H9 (cell line): ENCODE results near the gene UVRAG. TPM values are rescaled to one million over a fixed set of nuclear protein-coding genes. Genes with fewer than 3 reads are reported as not detected.

Experiments used
- DNase-seq: peaks from one replicate; pipeline ENCODE4 v3.0.0-alpha.2; 2017
- H2AFZ ChIP-seq: one replicate; pipeline ENCODE4 v1.6.1; 2013; ENCODE audit warnings: mild to moderate bottlenecking, low read length, control low read depth, moderate library complexity
- H2AK5ac ChIP-seq: 2 replicates; pipeline ENCODE4 v1.6.1; 2013; ENCODE audit warnings: low read length, control low read depth, mixed read lengths; ENCODE audit not compliant: insufficient read length
- H2BK120ac ChIP-seq: one replicate; pipeline ENCODE4 v1.6.1; 2013; ENCODE audit warnings: low read depth, mild to moderate bottlenecking, low read length, control low read depth, inconsistent platforms; ENCODE audit not compliant: poor library complexity, severe bottlenecking
- H2BK12ac ChIP-seq: 2 replicates; pipeline ENCODE4 v1.6.1; 2013; ENCODE audit warnings: low read length, control low read depth, mixed read lengths, low read depth; ENCODE audit not compliant: insufficient read length
- H2BK15ac ChIP-seq: 2 replicates; pipeline ENCODE4 v1.6.1; 2013; ENCODE audit warnings: low read depth, low read length, control low read depth
- H2BK20ac ChIP-seq: one replicate; pipeline ENCODE4 v1.6.1; 2013; ENCODE audit warnings: low read depth, mild to moderate bottlenecking, low read length, control low read depth, inconsistent platforms; ENCODE audit not compliant: poor library complexity, severe bottlenecking
- H2BK5ac ChIP-seq: 2 replicates; pipeline ENCODE4 v1.6.1; 2013; ENCODE audit warnings: low read length, control low read depth, mixed read lengths; ENCODE audit not compliant: insufficient read length
- H3K14ac ChIP-seq: 2 replicates; pipeline ENCODE4 v1.6.1; 2013; ENCODE audit warnings: low read length, control low read depth; ENCODE audit not compliant: insufficient read depth
- H3K18ac ChIP-seq: 2 replicates; pipeline ENCODE4 v1.6.1; 2013; ENCODE audit warnings: low read depth, mild to moderate bottlenecking, mixed read lengths, low read length, control low read depth; ENCODE audit not compliant: insufficient read length
- H3K23ac ChIP-seq: 2 replicates; pipeline ENCODE4 v1.6.1; 2013; ENCODE audit warnings: low read length, control low read depth, mixed read lengths, low read depth; ENCODE audit not compliant: insufficient read length
- H3K23me2 ChIP-seq: 2 replicates; pipeline ENCODE4 v1.6.1; 2013; ENCODE audit warnings: low read depth, mild to moderate bottlenecking, mixed read lengths, low read length, control low read depth; ENCODE audit not compliant: insufficient read length, poor library complexity, severe bottlenecking
- H3K27ac ChIP-seq: 2 replicates; pipeline ENCODE4 v1.5.1; 2013; ENCODE audit warnings: low read length, control low read depth, mixed read lengths, low read depth; ENCODE audit not compliant: insufficient read length
- H3K27me3 ChIP-seq: 2 replicates; pipeline ENCODE4 v1.6.1; 2013; ENCODE audit warnings: low read length, control low read depth, inconsistent platforms; ENCODE audit not compliant: insufficient read depth
- H3K4ac ChIP-seq: 2 replicates; pipeline ENCODE4 v1.6.1; 2013; ENCODE audit warnings: low read depth, mild to moderate bottlenecking, control low read depth, inconsistent platforms, low read length, moderate library complexity
- H3K4me1 ChIP-seq: 2 replicates; pipeline ENCODE4 v1.6.1; 2013; ENCODE audit warnings: low read length, control low read depth, inconsistent platforms; ENCODE audit not compliant: insufficient read depth
- H3K4me2 ChIP-seq: 2 replicates; pipeline ENCODE4 v1.6.1; 2013; ENCODE audit warnings: low read length, control low read depth, mixed read lengths; ENCODE audit not compliant: insufficient read length, insufficient read depth
- H3K56ac ChIP-seq: 2 replicates; pipeline ENCODE4 v1.6.1; 2013; ENCODE audit warnings: low read depth, mild to moderate bottlenecking, mixed read lengths, low read length, control low read depth; ENCODE audit not compliant: insufficient read length
- H3K79me1 ChIP-seq: 2 replicates; pipeline ENCODE4 v1.6.1; 2013; ENCODE audit warnings: low read depth, mild to moderate bottlenecking, moderate library complexity, low read length, control low read depth, inconsistent platforms; ENCODE audit not compliant: insufficient read depth, poor library complexity, severe bottlenecking
- H3K79me2 ChIP-seq: 2 replicates; pipeline ENCODE4 v1.6.1; 2013; ENCODE audit warnings: low read length, control low read depth, inconsistent platforms; ENCODE audit not compliant: insufficient read depth
- H3K9ac ChIP-seq: 2 replicates; pipeline ENCODE4 v1.6.1; 2013; ENCODE audit warnings: low read length, control low read depth, mixed read lengths; ENCODE audit not compliant: insufficient read length; ENCODE audit errors: extremely low read depth
- H3K9me3 ChIP-seq: one replicate; pipeline ENCODE4 v1.6.1; 2013; ENCODE audit warnings: low read depth, low read length, inconsistent platforms; ENCODE audit not compliant: control insufficient read depth
- H3T11ph ChIP-seq: one replicate; pipeline ENCODE4 v1.6.1; 2013; ENCODE audit warnings: mild to moderate bottlenecking, low read length, control low read depth, inconsistent platforms
- H4K20me1 ChIP-seq: one replicate; pipeline ENCODE4 v1.6.1; 2013; ENCODE audit not compliant: control insufficient read depth, insufficient read length, insufficient read depth
- H4K5ac ChIP-seq: 2 replicates; pipeline ENCODE4 v1.6.1; 2013; ENCODE audit warnings: low read depth, mild to moderate bottlenecking, mixed read lengths, low read length, control low read depth; ENCODE audit not compliant: insufficient read length
- H4K8ac ChIP-seq: replicated peaks from 2 replicates; pipeline ENCODE4 v1.6.1; 2013; ENCODE audit warnings: low read length, control low read depth, mixed read lengths, low read depth; ENCODE audit not compliant: insufficient read length
- H4K91ac ChIP-seq: 2 replicates; pipeline ENCODE4 v1.6.1; 2013; ENCODE audit warnings: low read depth, mild to moderate bottlenecking, moderate library complexity, mixed read lengths, low read length, control low read depth; ENCODE audit not compliant: insufficient read length
- H3K27ac Mint-ChIP-seq, 3 experiments: 2 replicates in 2 of 3; 3 replicates in 1 of 3; pipeline ENCODE4 v1.8.0; 2020 to 2021; ENCODE audit warnings: mixed read lengths in 3 of 3, mild to moderate bottlenecking in 1 of 3, moderate library complexity in 1 of 3
- H3K27me3 Mint-ChIP-seq: 2 replicates; pipeline ENCODE4 v1.8.0; 2021; ENCODE audit warnings: low read depth, mild to moderate bottlenecking, moderate library complexity, mixed read lengths
- H3K36me3 Mint-ChIP-seq, 3 experiments: 2 replicates in 2 of 3; 3 replicates in 1 of 3; pipeline ENCODE4 v1.8.0; 2020 to 2021; ENCODE audit warnings: low read depth in 3 of 3, mixed read lengths in 3 of 3; ENCODE audit not compliant: insufficient read depth in 1 of 3
- H3K4me1 Mint-ChIP-seq, 2 experiments: 2 replicates each; pipeline ENCODE4 v1.8.0; 2020; ENCODE audit warnings: mixed read lengths in 2 of 2
- H3K4me3 Mint-ChIP-seq, 2 experiments: 2 replicates in 1 of 2; 3 replicates in 1 of 2; pipeline ENCODE4 v1.8.0; 2020 to 2021; ENCODE audit warnings: mild to moderate bottlenecking in 2 of 2, mixed read lengths in 2 of 2, moderate library complexity in 1 of 2
- H3K9me3 Mint-ChIP-seq, 2 experiments: 2 replicates in 1 of 2; 3 replicates in 1 of 2; pipeline ENCODE4 v1.8.0; 2020; ENCODE audit warnings: mild to moderate bottlenecking in 2 of 2, mixed read lengths in 2 of 2, moderate library complexity in 1 of 2
- WGBS: extraction: QIAGEN DNeasy Blood & Tissue Kit; methylation state at CpG from one replicate; pipeline ENCODE4 v1.1.7; 2013; ENCODE audit warnings: missing lambda C conversion rate, low lambda C conversion rate, mixed read lengths; ENCODE audit not compliant: insufficient read length; ENCODE audit errors: extremely low coverage; 5-methylcytosine and 5-hydroxymethylcytosine counted together
- total RNA-seq: library from RNA; stranded (reverse); gene quantifications from 2 replicates; pipeline ENCODE4 v1.2.1, GENCODE V29; 2021
- TF ChIP-seq, protein P1 (sequence below): fragments of 200-600 bp; sonication (generic); conservative IDR thresholded peaks from 3 replicates; pipeline ENCODE4 v1.8.0; 2021; ENCODE audit warnings: antibody characterized with exemption, mild to moderate bottlenecking

UVRAG gene
- total RNA-seq, 1 experiment from 2014 or later = 18.5 TPM

DNA sequence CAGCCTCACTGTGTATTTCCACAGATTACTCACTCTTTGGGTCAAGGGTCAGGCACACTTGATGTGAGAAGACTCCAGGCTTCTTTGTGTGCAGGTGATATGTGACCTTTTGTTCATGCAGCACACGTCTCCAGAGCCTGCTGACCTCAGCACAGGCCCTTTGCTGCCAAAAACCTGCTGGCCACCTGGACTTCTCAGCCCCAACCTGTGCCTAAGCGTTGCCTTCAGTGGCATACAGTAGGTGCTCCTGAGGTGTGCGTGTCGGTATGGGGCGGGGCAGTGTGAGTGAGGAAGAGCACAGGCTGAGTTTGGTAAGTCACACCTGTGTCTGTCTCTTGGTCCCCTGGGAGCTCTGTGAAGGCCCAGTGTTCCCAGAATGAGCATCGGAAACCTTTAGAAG is 333.2 kb downstream of the UVRAG start:
- no peaks in the 10 kb centered on the region for H3K9me3 ChIP-seq
- no peak overlapping the region for H2BK120ac ChIP-seq
- H4K5ac ChIP-seq = no peak overlapping the region
- no peak overlapping the region for H2AFZ ChIP-seq
- no peak overlapping the region for H3K9ac ChIP-seq
- no peaks in the 10 kb centered on the region for H4K20me1 ChIP-seq
- H4K91ac ChIP-seq = no peak overlapping the region
- H2BK15ac ChIP-seq = no peak overlapping the region
- no peak overlapping the region for H3K18ac ChIP-seq
- H2BK20ac ChIP-seq = no peak overlapping the region
- H3K36me3 Mint-ChIP-seq = no peaks in the 10 kb centered on the region
- H3K4me2 ChIP-seq = no peak overlapping the region
- H3K27me3 Mint-ChIP-seq = peaks cover 27% of the 10 kb centered on the region
- H3K27ac ChIP-seq = no peak overlapping the region
- H3K4me1 Mint-ChIP-seq = peaks cover 11 to 12% of the 10 kb centered on the region in 2 experiments
- H3K4me3 Mint-ChIP-seq = no peak overlapping the region
- H3K27me3 ChIP-seq = no peaks in the 10 kb centered on the region; the same call in none of the 2 replicates
- H3K56ac ChIP-seq = no peak overlapping the region
- H3K4ac ChIP-seq = no peak overlapping the region
- H3K4me1 ChIP-seq = no peaks in the 10 kb centered on the region
- H3K23ac ChIP-seq = no peak overlapping the region
- DNase-seq = no peak
- no peak overlapping the region for H2BK5ac ChIP-seq
- no peak overlapping the region for H4K8ac ChIP-seq
- no peak overlapping the region for H2BK12ac ChIP-seq
- H3K27ac Mint-ChIP-seq = no peak overlapping the region
- H3K79me1 ChIP-seq = no peaks in the 10 kb centered on the region
- H3K79me2 ChIP-seq = no peaks in the 10 kb centered on the region
- H3K14ac ChIP-seq = no peak overlapping the region
- no peak overlapping the region for H2AK5ac ChIP-seq
- TF ChIP-seq, protein P1, sequence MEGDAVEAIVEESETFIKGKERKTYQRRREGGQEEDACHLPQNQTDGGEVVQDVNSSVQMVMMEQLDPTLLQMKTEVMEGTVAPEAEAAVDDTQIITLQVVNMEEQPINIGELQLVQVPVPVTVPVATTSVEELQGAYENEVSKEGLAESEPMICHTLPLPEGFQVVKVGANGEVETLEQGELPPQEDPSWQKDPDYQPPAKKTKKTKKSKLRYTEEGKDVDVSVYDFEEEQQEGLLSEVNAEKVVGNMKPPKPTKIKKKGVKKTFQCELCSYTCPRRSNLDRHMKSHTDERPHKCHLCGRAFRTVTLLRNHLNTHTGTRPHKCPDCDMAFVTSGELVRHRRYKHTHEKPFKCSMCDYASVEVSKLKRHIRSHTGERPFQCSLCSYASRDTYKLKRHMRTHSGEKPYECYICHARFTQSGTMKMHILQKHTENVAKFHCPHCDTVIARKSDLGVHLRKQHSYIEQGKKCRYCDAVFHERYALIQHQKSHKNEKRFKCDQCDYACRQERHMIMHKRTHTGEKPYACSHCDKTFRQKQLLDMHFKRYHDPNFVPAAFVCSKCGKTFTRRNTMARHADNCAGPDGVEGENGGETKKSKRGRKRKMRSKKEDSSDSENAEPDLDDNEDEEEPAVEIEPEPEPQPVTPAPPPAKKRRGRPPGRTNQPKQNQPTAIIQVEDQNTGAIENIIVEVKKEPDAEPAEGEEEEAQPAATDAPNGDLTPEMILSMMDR = no peak
- H3K23me2 ChIP-seq = no peaks in the 10 kb centered on the region
- H3T11ph ChIP-seq = no peak overlapping the region
- WGBS = no CpG with 5 or more reads among the region's 6 CpGs
- no peaks in the 10 kb centered on the region for H3K9me3 Mint-ChIP-seq
